Endothelial cell of umbilical vein (primary cell): ENCODE measurements around the gene BMERB1. TPM values are rescaled to one million over a fixed set of nuclear protein-coding genes. Genes with fewer than 3 reads are reported as not detected.

Experiments used
- BruUV-seq: library from RNA; stranded (reverse); fragments of 400-500 nt; replicated peaks from 2 replicates; lab custom pipeline; 2021; lab: Mats Ljungman, UMichigan
- CTCF ChIA-PET: fragments of 300-600, 350-600 bp; sonication (Branson Sonifier 250); formaldehyde crosslinking; loops from one replicate; lab custom pipeline; 2021; ENCODE audit warnings: antibody characterized with exemption, inconsistent platforms; lab: Charles Lee
- POLR2A ChIA-PET: fragments of 300-600, 350-600 bp; sonication (Branson Sonifier 250); formaldehyde crosslinking; loops from one replicate; lab custom pipeline; 2021; ENCODE audit warnings: antibody characterized with exemption, inconsistent platforms; lab: Charles Lee
- DNase-seq: peaks from one replicate; pipeline ENCODE4 v3.0.0-alpha.2; 2011; ENCODE audit warnings: low read depth, low spot score
- FAIRE-seq: peaks from 2 replicates; lab custom pipeline; 2011; peaks lifted over from hg19 to GRCh38; lab: Jason Lieb, UNC
- H2AFZ ChIP-seq: 2 replicates; pipeline ENCODE4 v1.6.0; 2012; ENCODE audit warnings: low read depth, low read length, control low read depth, inconsistent platforms
- H3K27ac ChIP-seq: 2 replicates; pipeline ENCODE4 v1.5.1; 2011; ENCODE audit warnings: low read depth, mild to moderate bottlenecking, control low read depth, low read length, moderate library complexity; ENCODE audit not compliant: insufficient read depth
- H3K27me3 ChIP-seq, 2 experiments: 2 replicates each; pipeline versions ENCODE4 v1.6.0 to v1.6.1; 2011; ENCODE audit warnings: low read length in 2 of 2, mixed read lengths in 1 of 2; ENCODE audit not compliant: control insufficient read depth in 2 of 2, insufficient read depth in 2 of 2
- H3K36me3 ChIP-seq, 2 experiments: 2 replicates in 1 of 2; 3 replicates in 1 of 2; pipeline ENCODE4 v1.5.1; 2011; ENCODE audit warnings: low read length in 2 of 2, mild to moderate bottlenecking in 1 of 2, moderate library complexity in 1 of 2; ENCODE audit not compliant: control insufficient read depth in 2 of 2, insufficient read depth in 2 of 2; ENCODE audit errors: extremely low read depth in 1 of 2
- H3K4me1 ChIP-seq: 3 replicates; pipeline ENCODE4 v1.5.1; 2011; ENCODE audit warnings: mild to moderate bottlenecking, low read length; ENCODE audit not compliant: control insufficient read depth, insufficient read depth; ENCODE audit errors: extremely low read depth
- H3K4me2 ChIP-seq: 2 replicates; pipeline ENCODE4 v1.6.1; 2011; ENCODE audit warnings: low read length, control low read depth, mixed read lengths; ENCODE audit not compliant: insufficient read depth
- H3K4me3 ChIP-seq, 3 experiments: fragments of 200-600 bp in 1 of 3; sonication (generic), shearing (Covaris generic) in 1 of 3; replicated peaks in 1 of 3; 2 replicates each; pipeline ENCODE4 v1.5.1; 2011 to 2016; ENCODE audit warnings: control low read depth in 3 of 3, low read length in 3 of 3, mild to moderate bottlenecking in 2 of 3, inconsistent platforms in 1 of 3, low read depth in 1 of 3, moderate library complexity in 1 of 3; ENCODE audit not compliant: insufficient read depth in 1 of 3
- H3K79me2 ChIP-seq: 2 replicates; pipeline ENCODE4 v1.6.0; 2012; ENCODE audit warnings: low read length, inconsistent platforms; ENCODE audit not compliant: control insufficient read depth, insufficient read depth
- H3K9ac ChIP-seq: replicated peaks from 2 replicates; pipeline ENCODE3; 2011; ENCODE audit warnings: low read length, control low read depth; ENCODE audit not compliant: insufficient read depth; ENCODE audit errors: extremely low read depth
- H3K9me1 ChIP-seq: replicated peaks from 3 replicates; pipeline ENCODE4 v1.6.0; 2011; ENCODE audit warnings: mild to moderate bottlenecking, low read length; ENCODE audit not compliant: control insufficient read depth, insufficient read depth; ENCODE audit errors: extremely low read depth
- H3K9me3 ChIP-seq: replicated peaks from 2 replicates; pipeline ENCODE4 v1.5.1; 2012; ENCODE audit warnings: low read length, inconsistent platforms; ENCODE audit not compliant: control insufficient read depth, insufficient read depth
- H4K20me1 ChIP-seq: replicated peaks from 2 replicates; pipeline ENCODE3; 2011; ENCODE audit warnings: mild to moderate bottlenecking, low read length; ENCODE audit not compliant: control insufficient read depth, insufficient read depth; ENCODE audit errors: extremely low read depth
- CTCF ChIP-seq, 2 donors: IDR thresholded peaks; 1 replicate in 1 of 2; 2 replicates in 1 of 2; pipeline ENCODE4 v1.5.1; 2011; ENCODE audit warnings: low read length in 2 of 2, mild to moderate bottlenecking in 2 of 2, moderate library complexity in 2 of 2, control low read depth in 1 of 2, inconsistent platforms in 1 of 2, low read depth in 1 of 2; ENCODE audit not compliant: insufficient read depth in 1 of 2; ENCODE audit errors: extremely low read depth in 1 of 2
- EZH2 ChIP-seq: IDR thresholded peaks from 2 replicates; pipeline ENCODE4 v1.6.1; 2012; ENCODE audit warnings: borderline replicate concordance, low read depth, mild to moderate bottlenecking, moderate library complexity, low read length, inconsistent platforms; ENCODE audit not compliant: severe bottlenecking
- FOS ChIP-seq: IDR thresholded peaks from 2 replicates; pipeline ENCODE4 v1.6.1; 2011; ENCODE audit warnings: mild to moderate bottlenecking, low read length, moderate library complexity, borderline replicate concordance; ENCODE audit not compliant: insufficient read depth
- GATA2 ChIP-seq: IDR thresholded peaks from 2 replicates; pipeline ENCODE4 v1.7.0; 2011; ENCODE audit warnings: low read depth, mild to moderate bottlenecking, moderate library complexity, mixed read lengths, low read length; ENCODE audit not compliant: insufficient read length, insufficient read depth
- JUN ChIP-seq: IDR thresholded peaks from 2 replicates; pipeline ENCODE4 v1.6.1; 2011; ENCODE audit warnings: borderline replicate concordance, low read depth; ENCODE audit not compliant: insufficient read length, insufficient read depth
- MAX ChIP-seq: IDR thresholded peaks from 2 replicates; pipeline ENCODE4 v1.6.1; 2011; ENCODE audit not compliant: insufficient read depth, insufficient read length
- MYC ChIP-seq: IDR thresholded peaks from one replicate; pipeline ENCODE4 v1.6.1; 2011; ENCODE audit warnings: mild to moderate bottlenecking, low read depth, low read length
- POLR2A ChIP-seq: IDR thresholded peaks from 2 replicates; pipeline ENCODE4 v1.6.1; 2012; ENCODE audit warnings: low read depth, mild to moderate bottlenecking, control low read depth, low read length
- POLR2AphosphoS5 ChIP-seq: IDR thresholded peaks from 2 replicates; pipeline ENCODE4 v1.6.1; 2012; ENCODE audit warnings: low read depth, mild to moderate bottlenecking, control low read depth, low read length, moderate library complexity; ENCODE audit not compliant: insufficient read depth
- dilution Hi-C: fragments of 300-500 bp; cut with MboI; formaldehyde crosslinking; loops from one replicate; pipeline ENCODE4 v1.15.0; 2019; ENCODE audit warnings: low sequenced_read_pairs; ENCODE audit not compliant: extremely low pct_ligation_motif_present
- intact Hi-C: fragments of 100-400 bp; cut with micrococcal nuclease; formaldehyde crosslinking; loops from one replicate; pipeline ENCODE4 v1.10.0; 2022
- polyA plus RNA-seq, 4 experiments: library from polyadenylated mRNA; depleted of rRNA in 3 of 4; stranded (reverse) in 3 of 4; unstranded in 1 of 4; fragments of >200 nt; gene quantifications; 2 replicates each; pipeline versions ENCODE4 v1.2.1 to v1.2.3, GENCODE V29; 2011 to 2012; ENCODE audit warnings: missing spikeins in 1 of 4
- total RNA-seq: library from RNA; stranded (reverse); gene quantifications from 2 replicates; pipeline ENCODE4 v1.2.3, GENCODE V29; 2021

Gene BMERB1
- total and polyA plus RNA-seq, 2 donors (not counting 3 experiments of a cell fraction or from before 2014, with no cell fraction given), result 14.1 to 17.4 TPM

DNA sequence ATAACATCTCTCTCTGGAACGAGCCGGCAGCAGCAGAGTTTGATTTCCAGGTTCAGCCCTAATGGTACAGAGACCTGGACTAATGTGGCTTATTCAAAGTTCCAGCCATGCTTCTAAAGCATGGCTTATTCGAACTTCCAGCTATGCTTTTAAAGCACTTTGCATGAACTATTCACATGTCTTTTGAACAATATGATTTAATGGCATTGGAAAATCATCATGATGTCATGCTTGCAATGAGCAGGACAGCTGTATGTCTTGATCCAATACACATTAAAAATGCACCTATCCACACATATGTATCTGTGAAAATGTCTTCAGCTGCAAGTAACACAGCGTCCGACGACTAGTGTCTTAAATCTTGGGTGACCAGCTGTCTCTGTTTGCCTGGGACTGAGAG is 122.9 kb downstream of the BMERB1 start:
- no TSS peak for BruUV-seq
- H3K9me1 ChIP-seq, result no peaks in the 10 kb centered on the region
- intact Hi-C loops, result loop anchor here (1.0 kb wide), 1 partner anchor 8 kb away; no protein-coding TSS in a partner anchor
- dilution Hi-C loops, result no loop called here
- CTCF ChIA-PET, result interaction anchor here (1.7 kb wide), 1 partner anchor 130 kb away, joined by 6 read pairs; no protein-coding TSS in a partner anchor
- no peak overlapping the region for H3K4me2 ChIP-seq
- no peak for FAIRE-seq
- H3K79me2 ChIP-seq, result no peaks in the 10 kb centered on the region
- H2AFZ ChIP-seq, result peak overlapping the region; percentile 16
- H3K4me1 ChIP-seq, result no peaks in the 10 kb centered on the region
- H3K27me3 ChIP-seq, result no peaks in the 10 kb centered on the region
- no peaks in the 10 kb centered on the region for H3K9me3 ChIP-seq
- POLR2A ChIA-PET, result no interaction called here
- H3K27ac ChIP-seq, result no peak overlapping the region
- H3K4me3 ChIP-seq, result no peak overlapping the region
- no peak for DNase-seq
- H3K36me3 ChIP-seq, result no peaks in the 10 kb centered on the region
- TF ChIP-seq POLR2A (no peak), JUN (no peak), FOS (no peak), CTCF (IDR thresholded peaks at IDR 0.05; ENCODE audit: extremely low read depth in 1 of 2, insufficient read depth in 1 of 2, low read depth in 1 of 2, low read length in 2 of 2) (no peak), EZH2 (no peak), MYC (no peak), GATA2 (no peak), POLR2AphosphoS5 (no peak), MAX (no peak)
- no peaks in the 10 kb centered on the region for H4K20me1 ChIP-seq
- no peak overlapping the region for H3K9ac ChIP-seq
